DOHH2 (cell line): ENCODE results near the gene SHLD3.

ENCODE experiments used
- EZH2phosphoT487 ChIP-seq: fragments of 200-600 bp; sonication (generic); IDR thresholded peaks from 2 replicates; pipeline ENCODE4 v1.6.1; 2017; ENCODE audit warnings: borderline replicate concordance, mild to moderate bottlenecking, antibody characterized with exemption, low read length, moderate library complexity, mixed read lengths
- TF ChIP-seq, protein P1 (sequence below): fragments of 200-600 bp; sonication (generic); IDR thresholded peaks from one replicate; pipeline ENCODE4 v1.5.1; 2014; ENCODE audit warnings: antibody characterized with exemption, mild to moderate bottlenecking, low read depth, low read length; ENCODE audit not compliant: poor library complexity, severe bottlenecking

DNA sequence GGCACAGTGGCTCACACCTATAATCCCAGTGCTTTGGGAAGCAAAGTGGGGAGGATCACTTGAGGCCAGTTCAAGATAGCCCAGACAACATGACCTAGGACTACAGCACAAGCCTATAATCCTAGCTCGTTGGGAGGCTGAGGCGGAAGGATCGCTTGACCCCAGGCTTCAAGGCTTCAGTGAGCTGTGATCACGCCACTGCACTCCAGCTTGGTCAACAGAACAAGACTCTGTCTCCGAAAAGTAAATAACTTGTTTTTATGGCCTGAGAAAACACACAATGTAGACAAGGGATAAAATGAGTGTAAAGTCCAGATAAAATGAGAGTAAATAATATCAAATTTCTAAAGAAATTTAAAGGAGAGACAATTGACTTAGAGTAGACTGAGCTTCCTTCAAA, 26.3 kb downstream of the SHLD3 start:
- TF ChIP-seq EZH2phosphoT487 = no peak
- TF ChIP-seq, protein P1, sequence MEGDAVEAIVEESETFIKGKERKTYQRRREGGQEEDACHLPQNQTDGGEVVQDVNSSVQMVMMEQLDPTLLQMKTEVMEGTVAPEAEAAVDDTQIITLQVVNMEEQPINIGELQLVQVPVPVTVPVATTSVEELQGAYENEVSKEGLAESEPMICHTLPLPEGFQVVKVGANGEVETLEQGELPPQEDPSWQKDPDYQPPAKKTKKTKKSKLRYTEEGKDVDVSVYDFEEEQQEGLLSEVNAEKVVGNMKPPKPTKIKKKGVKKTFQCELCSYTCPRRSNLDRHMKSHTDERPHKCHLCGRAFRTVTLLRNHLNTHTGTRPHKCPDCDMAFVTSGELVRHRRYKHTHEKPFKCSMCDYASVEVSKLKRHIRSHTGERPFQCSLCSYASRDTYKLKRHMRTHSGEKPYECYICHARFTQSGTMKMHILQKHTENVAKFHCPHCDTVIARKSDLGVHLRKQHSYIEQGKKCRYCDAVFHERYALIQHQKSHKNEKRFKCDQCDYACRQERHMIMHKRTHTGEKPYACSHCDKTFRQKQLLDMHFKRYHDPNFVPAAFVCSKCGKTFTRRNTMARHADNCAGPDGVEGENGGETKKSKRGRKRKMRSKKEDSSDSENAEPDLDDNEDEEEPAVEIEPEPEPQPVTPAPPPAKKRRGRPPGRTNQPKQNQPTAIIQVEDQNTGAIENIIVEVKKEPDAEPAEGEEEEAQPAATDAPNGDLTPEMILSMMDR = no peak
